Liver (tissue), 9 donors: ENCODE measurements around the gene PHYKPL. TPM values are rescaled to one million over a fixed set of nuclear protein-coding genes. Genes with fewer than 3 reads are reported as not detected.

Source experiments
- DNase-seq: peaks from one replicate; pipeline ENCODE4 v3.0.0-alpha.2; 2017; ENCODE audit warnings: low spot score
- H3K27ac ChIP-seq, 2 donors: one replicate each; pipeline ENCODE4 v1.7.0; 2013; ENCODE audit warnings: inconsistent platforms in 2 of 2, low read length in 2 of 2, control low read depth in 1 of 2, low read depth in 1 of 2, mild to moderate bottlenecking in 1 of 2
- H3K27me3 ChIP-seq, 4 donors: one replicate each; pipeline versions ENCODE4 v1.6.1 to v1.7.0; 2013; ENCODE audit warnings: low read length in 3 of 4, inconsistent platforms in 1 of 4, mild to moderate bottlenecking in 1 of 4, moderate library complexity in 1 of 4; ENCODE audit not compliant: control insufficient read depth in 4 of 4, insufficient read depth in 4 of 4
- H3K36me3 ChIP-seq, 4 donors: one replicate each; pipeline versions ENCODE4 v1.6.1 to v1.7.0; 2013; ENCODE audit warnings: low read length in 3 of 4, mild to moderate bottlenecking in 3 of 4, low read depth in 1 of 4, moderate library complexity in 1 of 4; ENCODE audit not compliant: control insufficient read depth in 4 of 4, insufficient read depth in 3 of 4
- H3K4me1 ChIP-seq, 4 donors: one replicate each; pipeline versions ENCODE4 v1.6.1 to v1.7.0; 2013; ENCODE audit warnings: low read length in 3 of 4, mild to moderate bottlenecking in 3 of 4, moderate library complexity in 1 of 4; ENCODE audit not compliant: control insufficient read depth in 4 of 4, insufficient read depth in 4 of 4
- H3K4me3 ChIP-seq, 3 donors: one replicate each; pipeline versions ENCODE4 v1.6.1 to v1.7.0; 2013; ENCODE audit warnings: low read length in 3 of 3, control low read depth in 1 of 3, low read depth in 1 of 3, mild to moderate bottlenecking in 1 of 3
- H3K9ac ChIP-seq, 2 donors: one replicate each; pipeline ENCODE4 v1.7.0; 2013; ENCODE audit warnings: low read length in 2 of 2, mild to moderate bottlenecking in 2 of 2, moderate library complexity in 2 of 2, control low read depth in 1 of 2, low read depth in 1 of 2
- H3K9me3 ChIP-seq, 4 donors: one replicate each; pipeline versions ENCODE4 v1.6.1 to v1.7.0; 2013; ENCODE audit warnings: low read length in 3 of 4; ENCODE audit not compliant: control insufficient read depth in 4 of 4
- EGR1 ChIP-seq, 2 donors: IDR thresholded peaks; 2 replicates each; pipeline ENCODE4 v1.6.1; 2016 to 2018; ENCODE audit warnings: antibody characterized with exemption in 2 of 2, low read depth in 2 of 2
- FOXA1 ChIP-seq: IDR thresholded peaks from 2 replicates; pipeline ENCODE4 v1.6.1; 2016; ENCODE audit warnings: antibody characterized with exemption
- FOXA2 ChIP-seq: IDR thresholded peaks from 2 replicates; pipeline ENCODE4 v1.6.1; 2016; ENCODE audit warnings: antibody characterized with exemption
- GABPA ChIP-seq, 2 donors: IDR thresholded peaks in 1 of 2; conservative IDR thresholded peaks in 1 of 2; 2 replicates each; pipeline ENCODE4 v1.6.1; 2016; ENCODE audit warnings: antibody characterized with exemption in 2 of 2, mild to moderate bottlenecking in 1 of 2, moderate library complexity in 1 of 2
- HNF4A ChIP-seq, 2 donors: conservative IDR thresholded peaks; 2 replicates each; pipeline ENCODE4 v1.6.1; 2016; ENCODE audit warnings: antibody characterized with exemption in 2 of 2, mild to moderate bottlenecking in 2 of 2
- HNF4G ChIP-seq: IDR thresholded peaks from 2 replicates; pipeline ENCODE4 v1.6.1; 2016; ENCODE audit warnings: antibody characterized with exemption
- JUND ChIP-seq, 2 donors: IDR thresholded peaks; 2 replicates each; pipeline ENCODE4 v1.6.1; 2016; ENCODE audit warnings: antibody characterized with exemption in 2 of 2
- NR2F2 ChIP-seq: IDR thresholded peaks from 2 replicates; pipeline ENCODE4 v1.6.1; 2016; ENCODE audit warnings: antibody characterized with exemption
- RAD21 ChIP-seq, 2 donors: IDR thresholded peaks; 2 replicates each; pipeline ENCODE4 v1.6.1; 2016; ENCODE audit warnings: antibody characterized with exemption in 2 of 2, mild to moderate bottlenecking in 2 of 2
- RXRA ChIP-seq, 2 donors: IDR thresholded peaks; 2 replicates each; pipeline ENCODE4 v1.6.1; 2017 to 2018; ENCODE audit warnings: antibody characterized with exemption in 2 of 2, mild to moderate bottlenecking in 1 of 2
- SP1 ChIP-seq: IDR thresholded peaks from 2 replicates; pipeline ENCODE4 v1.6.1; 2018; ENCODE audit warnings: antibody characterized with exemption, mild to moderate bottlenecking
- TAF1 ChIP-seq: conservative IDR thresholded peaks from 2 replicates; pipeline ENCODE4 v1.6.1; 2016; ENCODE audit warnings: antibody characterized with exemption, mild to moderate bottlenecking
- YY1 ChIP-seq: IDR thresholded peaks from 2 replicates; pipeline ENCODE4 v1.6.1; 2016; ENCODE audit warnings: antibody characterized with exemption, mild to moderate bottlenecking
- WGBS: extraction: QIAGEN DNeasy Blood & Tissue Kit; methylation state at CpG from one replicate; pipeline ENCODE4 v1.1.7; 2013; 5-methylcytosine and 5-hydroxymethylcytosine counted together
- polyA plus RNA-seq, 2 donors: library from polyadenylated mRNA; stranded (reverse) in 1 of 2; unstranded in 1 of 2; fragments of 200-250 nt in 1 of 2; fragments of >200 nt in 1 of 2; fragmentation: Nextera tagmentation in 1 of 2; extraction: Ambion mirVana in 1 of 2; gene quantifications; one replicate each; pipeline versions ENCODE4 v1.2.1 to v1.2.3, GENCODE V29; 2013 to 2015
- total RNA-seq, 2 donors: library from RNA; depleted of rRNA; stranded (reverse); fragments of >200 nt; gene quantifications; one replicate each; pipeline ENCODE4 v1.2.3, GENCODE V29; 2014
- TF ChIP-seq, protein P1 (sequence below): IDR thresholded peaks from 2 replicates; pipeline ENCODE4 v1.6.1; 2016; ENCODE audit warnings: antibody characterized with exemption, mild to moderate bottlenecking
- TF ChIP-seq, protein P2 (sequence below): IDR thresholded peaks from 2 replicates; pipeline ENCODE4 v1.6.1; 2016; ENCODE audit warnings: antibody characterized with exemption
- TF ChIP-seq, protein P3 (sequence below): fragments of 150-350 bp; IDR thresholded peaks from 2 replicates; pipeline ENCODE4 v1.5.1; 2017; ENCODE audit warnings: improper control_type of control experiment, low read depth, low read length; ENCODE audit not compliant: missing input control
- TF ChIP-seq, protein P4 (sequence below): IDR thresholded peaks from 2 replicates; pipeline ENCODE4 v1.6.1; 2016; ENCODE audit warnings: antibody characterized with exemption
- donor health status: healthy.
- donor health status: healthy.
- donor health status: healthy.
- donor health status: healthy.
- donor health status: healthy.

Gene PHYKPL
- total and polyA plus RNA-seq, 4 donors = 25.6 to 103 (median 45.0) TPM

DNA sequence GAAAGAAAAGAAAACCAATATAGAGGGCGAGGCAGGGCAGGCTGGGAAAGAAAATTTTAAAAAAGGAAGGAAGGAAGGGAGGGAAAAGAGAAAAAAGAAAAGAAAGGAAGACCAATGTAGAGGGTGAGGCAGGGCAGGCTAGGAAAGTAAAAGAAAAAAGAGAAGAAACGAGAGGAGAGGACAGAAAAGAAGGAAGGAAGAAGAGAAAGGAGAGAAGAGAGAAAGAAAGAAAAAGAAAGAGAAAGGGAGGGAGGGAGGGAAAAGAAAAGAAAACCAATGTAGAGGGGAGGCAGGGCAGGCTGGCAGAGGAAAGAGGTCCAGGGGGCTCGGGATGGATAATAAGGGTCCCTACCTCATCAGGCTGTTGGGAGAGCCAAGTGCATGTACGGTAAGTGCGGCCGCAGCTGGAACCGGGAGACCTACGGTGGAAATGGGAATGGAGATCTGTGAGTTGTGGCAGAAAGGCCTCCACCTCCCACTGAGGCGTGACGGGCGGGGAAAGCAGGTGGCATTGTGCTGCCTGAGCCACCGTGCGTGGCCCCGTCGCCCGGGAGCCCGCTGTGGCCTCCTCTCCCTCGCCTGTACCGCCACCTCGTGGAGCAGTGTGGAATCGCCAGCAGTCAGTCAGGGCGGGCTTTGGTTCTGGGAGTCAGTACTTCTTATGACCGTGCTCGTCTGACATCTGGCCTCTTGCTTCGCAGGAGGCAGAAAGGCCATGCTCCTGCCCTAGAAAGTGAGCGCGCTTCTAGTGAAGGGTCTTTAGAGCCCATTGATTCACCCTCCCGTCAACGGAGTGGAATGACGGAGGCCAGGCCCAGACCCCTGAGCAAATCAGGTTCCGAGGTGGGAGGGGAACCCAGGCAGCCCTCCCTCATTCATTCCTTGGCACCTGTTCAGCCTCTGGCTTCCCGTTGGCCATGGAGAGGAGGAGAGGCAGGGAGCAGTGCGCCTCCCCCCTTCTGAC is 68.5 kb downstream of the PHYKPL start:
- Histone ChIP-seq H3K27me3 (no peaks in the 10 kb centered on the region), H3K9ac (no peak overlapping the region), H3K4me3 (peak overlapping the region in 1 of 3 donors; percentile 10), H3K27ac (no peak overlapping the region), H3K4me1 (peaks cover 0 to 7% (median 5%) of the 10 kb centered on the region in 4 donors), H3K36me3 (no peaks in the 10 kb centered on the region), H3K9me3 (no peaks in the 10 kb centered on the region)
- peak; percentile 92 for DNase-seq
- WGBS = 11% methylated on average over 33 of the region's 33 CpGs
- no peak for TF ChIP-seq NR2F2
- no peak for TF ChIP-seq JUND (IDR thresholded peaks at IDR 0.05)
- TF ChIP-seq, protein P1, sequence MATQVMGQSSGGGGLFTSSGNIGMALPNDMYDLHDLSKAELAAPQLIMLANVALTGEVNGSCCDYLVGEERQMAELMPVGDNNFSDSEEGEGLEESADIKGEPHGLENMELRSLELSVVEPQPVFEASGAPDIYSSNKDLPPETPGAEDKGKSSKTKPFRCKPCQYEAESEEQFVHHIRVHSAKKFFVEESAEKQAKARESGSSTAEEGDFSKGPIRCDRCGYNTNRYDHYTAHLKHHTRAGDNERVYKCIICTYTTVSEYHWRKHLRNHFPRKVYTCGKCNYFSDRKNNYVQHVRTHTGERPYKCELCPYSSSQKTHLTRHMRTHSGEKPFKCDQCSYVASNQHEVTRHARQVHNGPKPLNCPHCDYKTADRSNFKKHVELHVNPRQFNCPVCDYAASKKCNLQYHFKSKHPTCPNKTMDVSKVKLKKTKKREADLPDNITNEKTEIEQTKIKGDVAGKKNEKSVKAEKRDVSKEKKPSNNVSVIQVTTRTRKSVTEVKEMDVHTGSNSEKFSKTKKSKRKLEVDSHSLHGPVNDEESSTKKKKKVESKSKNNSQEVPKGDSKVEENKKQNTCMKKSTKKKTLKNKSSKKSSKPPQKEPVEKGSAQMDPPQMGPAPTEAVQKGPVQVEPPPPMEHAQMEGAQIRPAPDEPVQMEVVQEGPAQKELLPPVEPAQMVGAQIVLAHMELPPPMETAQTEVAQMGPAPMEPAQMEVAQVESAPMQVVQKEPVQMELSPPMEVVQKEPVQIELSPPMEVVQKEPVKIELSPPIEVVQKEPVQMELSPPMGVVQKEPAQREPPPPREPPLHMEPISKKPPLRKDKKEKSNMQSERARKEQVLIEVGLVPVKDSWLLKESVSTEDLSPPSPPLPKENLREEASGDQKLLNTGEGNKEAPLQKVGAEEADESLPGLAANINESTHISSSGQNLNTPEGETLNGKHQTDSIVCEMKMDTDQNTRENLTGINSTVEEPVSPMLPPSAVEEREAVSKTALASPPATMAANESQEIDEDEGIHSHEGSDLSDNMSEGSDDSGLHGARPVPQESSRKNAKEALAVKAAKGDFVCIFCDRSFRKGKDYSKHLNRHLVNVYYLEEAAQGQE = no peak
- TF ChIP-seq, protein P2, sequence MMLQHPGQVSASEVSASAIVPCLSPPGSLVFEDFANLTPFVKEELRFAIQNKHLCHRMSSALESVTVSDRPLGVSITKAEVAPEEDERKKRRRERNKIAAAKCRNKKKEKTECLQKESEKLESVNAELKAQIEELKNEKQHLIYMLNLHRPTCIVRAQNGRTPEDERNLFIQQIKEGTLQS = no peak
- no peak for TF ChIP-seq FOXA2
- TF ChIP-seq YY1 = no peak
- TF ChIP-seq, protein P3, sequence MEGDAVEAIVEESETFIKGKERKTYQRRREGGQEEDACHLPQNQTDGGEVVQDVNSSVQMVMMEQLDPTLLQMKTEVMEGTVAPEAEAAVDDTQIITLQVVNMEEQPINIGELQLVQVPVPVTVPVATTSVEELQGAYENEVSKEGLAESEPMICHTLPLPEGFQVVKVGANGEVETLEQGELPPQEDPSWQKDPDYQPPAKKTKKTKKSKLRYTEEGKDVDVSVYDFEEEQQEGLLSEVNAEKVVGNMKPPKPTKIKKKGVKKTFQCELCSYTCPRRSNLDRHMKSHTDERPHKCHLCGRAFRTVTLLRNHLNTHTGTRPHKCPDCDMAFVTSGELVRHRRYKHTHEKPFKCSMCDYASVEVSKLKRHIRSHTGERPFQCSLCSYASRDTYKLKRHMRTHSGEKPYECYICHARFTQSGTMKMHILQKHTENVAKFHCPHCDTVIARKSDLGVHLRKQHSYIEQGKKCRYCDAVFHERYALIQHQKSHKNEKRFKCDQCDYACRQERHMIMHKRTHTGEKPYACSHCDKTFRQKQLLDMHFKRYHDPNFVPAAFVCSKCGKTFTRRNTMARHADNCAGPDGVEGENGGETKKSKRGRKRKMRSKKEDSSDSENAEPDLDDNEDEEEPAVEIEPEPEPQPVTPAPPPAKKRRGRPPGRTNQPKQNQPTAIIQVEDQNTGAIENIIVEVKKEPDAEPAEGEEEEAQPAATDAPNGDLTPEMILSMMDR = peak; percentile 99
- no peak for TF ChIP-seq GABPA (IDR thresholded peaks at IDR 0.05 in 1 of 2, conservative IDR thresholded peaks at IDR 0.05 in 1 of 2)
- peak; percentile 95 to 99 for TF ChIP-seq RAD21 (IDR thresholded peaks at IDR 0.05)
- peak in 1 of 2 donors; percentile 20 for TF ChIP-seq RXRA (IDR thresholded peaks at IDR 0.05)

DNA sequence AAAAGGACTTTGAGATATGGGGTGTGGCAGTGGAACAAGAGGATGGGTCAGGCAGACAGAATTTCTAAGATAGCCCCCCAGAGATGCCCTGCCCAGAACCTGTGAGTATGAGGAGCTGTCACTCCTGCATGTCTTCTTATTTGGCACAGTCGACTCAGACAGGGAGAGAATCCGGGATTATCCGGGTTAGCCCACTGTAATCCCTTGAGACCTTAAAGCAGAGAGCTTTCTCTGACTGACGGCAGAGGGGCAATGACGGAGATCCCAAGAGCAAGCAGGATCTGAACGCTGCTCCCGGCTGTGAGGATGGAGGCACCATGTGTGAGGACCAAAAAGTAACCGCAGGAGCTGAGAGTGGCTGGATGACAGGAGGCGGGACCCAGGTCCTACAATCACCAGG is 70.1 kb downstream of the PHYKPL start:
- no peak overlapping the region for H3K4me3 ChIP-seq
- no peak for DNase-seq
- no peaks in the 10 kb centered on the region for H3K27me3 ChIP-seq
- no peak overlapping the region for H3K27ac ChIP-seq
- no peaks in the 10 kb centered on the region for H3K36me3 ChIP-seq
- H3K9me3 ChIP-seq = no peaks in the 10 kb centered on the region
- no peak overlapping the region for H3K9ac ChIP-seq
- 79% methylated on average over 9 of the region's 9 CpGs for WGBS
- peaks cover 0 to 7% (median 5%) of the 10 kb centered on the region in 4 donors for H3K4me1 ChIP-seq
- TF ChIP-seq RAD21 (IDR thresholded peaks at IDR 0.05) (no peak), HNF4G (no peak), FOXA1 (no peak), RXRA (IDR thresholded peaks at IDR 0.05) (no peak), FOXA2 (no peak), YY1 (no peak), HNF4A (conservative IDR thresholded peaks at IDR 0.05) (no peak), EGR1 (IDR thresholded peaks at IDR 0.05; ENCODE audit: low read depth in 2 of 2) (no peak), JUND (IDR thresholded peaks at IDR 0.05) (no peak), TAF1 (no peak), GABPA (IDR thresholded peaks at IDR 0.05 in 1 of 2, conservative IDR thresholded peaks at IDR 0.05 in 1 of 2) (no peak), NR2F2 (no peak), SP1 (no peak)
- TF ChIP-seq, protein P4, sequence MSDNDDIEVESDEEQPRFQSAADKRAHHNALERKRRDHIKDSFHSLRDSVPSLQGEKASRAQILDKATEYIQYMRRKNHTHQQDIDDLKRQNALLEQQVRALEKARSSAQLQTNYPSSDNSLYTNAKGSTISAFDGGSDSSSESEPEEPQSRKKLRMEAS = no peak
- TF ChIP-seq, protein P2 = no peak
- TF ChIP-seq, protein P3 = no peak
- TF ChIP-seq, protein P1 = no peak
